Measurements from ENCODE around the gene TTC7B.

The TTC7B gene

GRCh38 chr14:90541076-90541634 is 275.1 kb downstream of the TTC7B start:
- Histone ChIP-seq H3K27me3 (ENCODE audit: low read length) (no peaks in the 10 kb centered on the region), H3K27ac (ENCODE audit: low read depth, low read length) (no peak overlapping the region), H3F3A (ENCODE audit: insufficient read depth) (no peaks in the 10 kb centered on the region), H3K4me2 (ENCODE audit: low read depth, low read length, poor library complexity, severe bottlenecking) (no peak overlapping the region), H3K9me3 (ENCODE audit: insufficient read depth, low read length) (no peaks in the 10 kb centered on the region), H3K79me2 (ENCODE audit: insufficient read depth, low read length) (no peaks in the 10 kb centered on the region), H2AFZ (ENCODE audit: low read depth, low read length, severe bottlenecking) (no peak overlapping the region), H3K36me3 (ENCODE audit: low read length) (no peaks in the 10 kb centered on the region), H4K20me1 (ENCODE audit: low read depth, low read length) (no peaks in the 10 kb centered on the region), H3K9ac (ENCODE audit: low read length) (no peak overlapping the region), H3K9me2 (replicated peaks; ENCODE audit: insufficient read depth, low read length) (no peaks in the 10 kb centered on the region), H3K4me3 (ENCODE audit: insufficient read depth, low read length, poor library complexity, severe bottlenecking) (no peak overlapping the region)
- TF ChIP-seq EZH2phosphoT487 (conservative IDR thresholded peaks at IDR 0.05; ENCODE audit: low read length) (no peak), CTCF (IDR thresholded peaks at IDR 0.05; ENCODE audit: insufficient read depth, low read length, poor library complexity, severe bottlenecking) (no peak)

- Histone ChIP-seq H3K9me2 (replicated peaks; ENCODE audit: insufficient read depth, low read length) (no peaks in the 10 kb centered on the region), H3K9ac (ENCODE audit: low read length) (no peak overlapping the region), H3K79me2 (ENCODE audit: insufficient read depth, low read length) (no peaks in the 10 kb centered on the region), H3F3A (ENCODE audit: insufficient read depth) (no peaks in the 10 kb centered on the region), H2AFZ (ENCODE audit: low read depth, low read length, severe bottlenecking) (no peak overlapping the region), H3K4me2 (ENCODE audit: low read depth, low read length, poor library complexity, severe bottlenecking) (no peak overlapping the region), H3K36me3 (ENCODE audit: low read length) (no peaks in the 10 kb centered on the region), H3K27ac (ENCODE audit: low read depth, low read length) (no peak overlapping the region), H3K9me3 (ENCODE audit: insufficient read depth, low read length) (no peaks in the 10 kb centered on the region), H3K27me3 (ENCODE audit: low read length) (no peaks in the 10 kb centered on the region), H3K4me3 (ENCODE audit: insufficient read depth, low read length, poor library complexity, severe bottlenecking) (no peak overlapping the region), H4K20me1 (ENCODE audit: low read depth, low read length) (no peaks in the 10 kb centered on the region)
- no peak for TF ChIP-seq EZH2phosphoT487 (conservative IDR thresholded peaks at IDR 0.05; ENCODE audit: low read length)
- TF ChIP-seq CTCF (IDR thresholded peaks at IDR 0.05; ENCODE audit: insufficient read depth, low read length, poor library complexity, severe bottlenecking) = no peak
Measured at GRCh38 chr14:90540437-90540836, 275.8 kb downstream of the TTC7B start.

- no peaks in the 10 kb centered on the region for H3K9me2 ChIP-seq (replicated peaks; ENCODE audit: insufficient read depth, low read length)
- no peaks in the 10 kb centered on the region for H4K20me1 ChIP-seq (ENCODE audit: low read depth, low read length)
- no peak overlapping the region for H2AFZ ChIP-seq (ENCODE audit: low read depth, low read length, severe bottlenecking)
- H3K79me2 ChIP-seq (ENCODE audit: insufficient read depth, low read length) = no peaks in the 10 kb centered on the region
- H3K9ac ChIP-seq (ENCODE audit: low read length) = no peak overlapping the region
- H3K27ac ChIP-seq (ENCODE audit: low read depth, low read length) = no peak overlapping the region
- no peaks in the 10 kb centered on the region for H3K27me3 ChIP-seq (ENCODE audit: low read length)
- no peaks in the 10 kb centered on the region for H3K9me3 ChIP-seq (ENCODE audit: insufficient read depth, low read length)
- no peaks in the 10 kb centered on the region for H3F3A ChIP-seq (ENCODE audit: insufficient read depth)
- no peak overlapping the region for H3K4me3 ChIP-seq (ENCODE audit: insufficient read depth, low read length, poor library complexity, severe bottlenecking)
- H3K36me3 ChIP-seq (ENCODE audit: low read length) = no peaks in the 10 kb centered on the region
- TF ChIP-seq CTCF (IDR thresholded peaks at IDR 0.05; ENCODE audit: insufficient read depth, low read length, poor library complexity, severe bottlenecking) = no peak
- TF ChIP-seq EZH2phosphoT487 (conservative IDR thresholded peaks at IDR 0.05; ENCODE audit: low read length) = no peak
- H3K4me2 ChIP-seq (ENCODE audit: low read depth, low read length, poor library complexity, severe bottlenecking) = no peak overlapping the region
Measured at GRCh38 chr14:90539996-90540395, 276.2 kb downstream of the TTC7B start.

Data from SU-DHL-6 (cell line).